Suprapubic skin (tissue), 3 donors: Measurements from ENCODE around the gene IL11RA.

ENCODE experiments used
- POLR2AphosphoS5 ChIP-seq, 3 donors: sonication (generic); formaldehyde crosslinking; IDR thresholded peaks; one replicate each; pipeline ENCODE4 v1.6.1; 2017; ENCODE audit warnings: antibody characterized with exemption in 3 of 3
- TF ChIP-seq, protein P1 (sequence below), 2 donors: fragments of 200-600 bp in 1 of 2; fragments of 450-650 bp in 1 of 2; sonication (generic) in 1 of 2; IDR thresholded peaks; one replicate each; pipeline ENCODE4 v1.5.1; 2016 to 2019; ENCODE audit warnings: antibody characterized with exemption in 2 of 2, mild to moderate bottlenecking in 1 of 2, moderate library complexity in 1 of 2

- TF ChIP-seq, protein P1, sequence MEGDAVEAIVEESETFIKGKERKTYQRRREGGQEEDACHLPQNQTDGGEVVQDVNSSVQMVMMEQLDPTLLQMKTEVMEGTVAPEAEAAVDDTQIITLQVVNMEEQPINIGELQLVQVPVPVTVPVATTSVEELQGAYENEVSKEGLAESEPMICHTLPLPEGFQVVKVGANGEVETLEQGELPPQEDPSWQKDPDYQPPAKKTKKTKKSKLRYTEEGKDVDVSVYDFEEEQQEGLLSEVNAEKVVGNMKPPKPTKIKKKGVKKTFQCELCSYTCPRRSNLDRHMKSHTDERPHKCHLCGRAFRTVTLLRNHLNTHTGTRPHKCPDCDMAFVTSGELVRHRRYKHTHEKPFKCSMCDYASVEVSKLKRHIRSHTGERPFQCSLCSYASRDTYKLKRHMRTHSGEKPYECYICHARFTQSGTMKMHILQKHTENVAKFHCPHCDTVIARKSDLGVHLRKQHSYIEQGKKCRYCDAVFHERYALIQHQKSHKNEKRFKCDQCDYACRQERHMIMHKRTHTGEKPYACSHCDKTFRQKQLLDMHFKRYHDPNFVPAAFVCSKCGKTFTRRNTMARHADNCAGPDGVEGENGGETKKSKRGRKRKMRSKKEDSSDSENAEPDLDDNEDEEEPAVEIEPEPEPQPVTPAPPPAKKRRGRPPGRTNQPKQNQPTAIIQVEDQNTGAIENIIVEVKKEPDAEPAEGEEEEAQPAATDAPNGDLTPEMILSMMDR (IDR thresholded peaks at IDR 0.05), result no peak
- TF ChIP-seq POLR2AphosphoS5 (IDR thresholded peaks at IDR 0.05), result no peak
Observed at GRCh38 chr9:34606905-34607304, 45.1 kb upstream of the IL11RA start.
